HAP-1 (cell line): Measurements from ENCODE around the gene CHCHD6.
"Not testable (repeated sequence)": the region's sequence is repeated elsewhere in the genome, so short reads cannot be mapped to it uniquely, and the experiment has no call there.

ENCODE experiments used
- DNase-seq, 2 experiments: peaks; one replicate each; pipeline ENCODE4 v3.0.0-alpha.2; 2016 to 2020; ENCODE audit warnings: low spot score in 2 of 2
- H3K27me3 ChIP-seq: fragments of 250-450 bp; sonication (Bioruptor Pico); 2 replicates; pipeline ENCODE4 v1.5.1; 2020; ENCODE audit warnings: low read depth, mild to moderate bottlenecking, moderate library complexity
- H3K36me3 ChIP-seq: fragments of 250-450 bp; sonication (Bioruptor Pico); replicated peaks from 2 replicates; pipeline ENCODE4 v1.5.1; 2020; ENCODE audit warnings: mild to moderate bottlenecking
- H3K4me1 ChIP-seq: fragments of 250-450 bp; sonication (Bioruptor Pico); 2 replicates; pipeline ENCODE4 v1.5.1; 2020; ENCODE audit warnings: mild to moderate bottlenecking
- H3K4me3 ChIP-seq: fragments of 250-450 bp; sonication (Bioruptor Pico); 2 replicates; pipeline ENCODE4 v1.5.1; 2020; ENCODE audit warnings: mild to moderate bottlenecking, moderate library complexity
- H3K9me3 ChIP-seq: fragments of 250-450 bp; sonication (Bioruptor Pico); 2 replicates; pipeline ENCODE4 v1.5.1; 2020; ENCODE audit warnings: mild to moderate bottlenecking, moderate library complexity
- in situ Hi-C: fragments of 300-500 bp; cut with MboI; formaldehyde crosslinking; loops from 3 replicates; pipeline ENCODE4 v1.14.3; 2020; ENCODE audit warnings: low sequenced_read_pairs, inconsistent platforms, mixed read lengths

Gene CHCHD6

DNA sequence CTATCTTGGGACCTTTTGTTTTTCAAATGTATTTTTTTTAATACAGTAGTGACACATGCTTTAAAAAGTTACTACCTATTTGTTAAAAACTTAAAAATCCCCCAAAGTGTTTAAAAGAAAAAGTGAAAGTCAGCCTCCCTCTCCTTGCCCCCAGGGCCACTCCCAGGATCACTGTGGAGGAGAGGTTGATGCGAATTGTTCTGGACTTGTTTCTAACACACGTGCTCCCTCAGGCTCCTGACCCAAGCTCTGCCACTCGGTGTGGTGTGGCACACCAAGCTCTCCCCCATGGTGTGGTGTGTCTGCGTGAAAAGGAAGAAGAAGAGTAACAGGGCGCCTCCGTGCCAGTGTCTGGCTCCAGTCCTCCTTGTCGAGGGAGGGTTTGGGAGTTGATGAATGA lies 93.5 kb downstream of the CHCHD6 start:
- H3K4me1 ChIP-seq = no peaks in the 10 kb centered on the region
- DNase-seq = no peak
- in situ Hi-C loops = no loop called here
- H3K9me3 ChIP-seq = no peaks in the 10 kb centered on the region; the same call in 1 of the 2 replicates
- no peak overlapping the region for H3K4me3 ChIP-seq
- H3K36me3 ChIP-seq = no peaks in the 10 kb centered on the region
- H3K27me3 ChIP-seq = no peaks in the 10 kb centered on the region

DNA sequence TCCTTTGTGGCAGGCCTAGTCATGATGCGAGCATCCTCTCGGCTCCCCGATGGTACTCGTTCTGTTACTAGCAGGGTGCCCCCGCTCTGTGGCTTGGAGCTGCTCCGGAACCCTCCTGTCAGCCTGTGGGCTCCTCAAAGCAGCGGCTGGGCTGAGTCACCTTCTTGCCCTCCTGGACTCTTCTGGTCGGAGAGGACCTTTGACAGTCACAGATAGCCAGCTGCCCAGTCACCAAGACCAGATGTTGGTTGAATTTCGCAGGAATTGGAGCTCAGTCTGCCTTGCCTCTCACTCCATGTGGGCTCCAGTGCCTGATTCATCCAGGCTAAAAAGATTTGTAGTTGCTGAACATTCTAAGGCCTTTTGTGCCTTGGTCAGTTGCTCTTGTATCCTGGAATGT lies 94.5 kb downstream of the CHCHD6 start:
- no peaks in the 10 kb centered on the region for H3K27me3 ChIP-seq
- no peak for DNase-seq
- no peaks in the 10 kb centered on the region for H3K4me1 ChIP-seq
- no peaks in the 10 kb centered on the region for H3K36me3 ChIP-seq
- in situ Hi-C loops = no loop called here
- H3K9me3 ChIP-seq = no peaks in the 10 kb centered on the region; the same call in 1 of the 2 replicates
- no peak overlapping the region for H3K4me3 ChIP-seq

DNA sequence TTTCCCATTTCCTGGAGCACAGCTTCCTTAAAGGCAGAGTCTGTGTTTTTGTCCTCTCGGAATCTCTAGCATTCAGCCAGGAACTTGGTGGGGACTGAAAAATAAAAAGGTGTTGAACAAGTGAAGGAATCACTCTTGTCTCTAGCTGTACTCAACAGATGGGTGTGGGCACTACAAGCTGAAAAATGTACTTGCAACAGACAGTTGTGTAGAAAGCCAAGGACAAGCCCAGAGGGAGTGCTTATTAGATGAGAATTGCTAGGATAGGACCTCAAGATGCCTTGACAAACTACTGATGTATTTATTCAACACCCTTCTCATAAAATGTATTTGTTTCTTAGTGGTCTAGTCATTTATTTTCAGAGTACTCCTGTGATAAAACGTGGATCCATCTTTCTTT lies 95.1 kb downstream of the CHCHD6 start:
- H3K4me3 ChIP-seq = no peak overlapping the region
- H3K4me1 ChIP-seq = no peaks in the 10 kb centered on the region
- no peak for DNase-seq
- H3K9me3 ChIP-seq = no peaks in the 10 kb centered on the region; the same call in 1 of the 2 replicates
- H3K27me3 ChIP-seq = no peaks in the 10 kb centered on the region
- in situ Hi-C loops = no loop called here
- no peaks in the 10 kb centered on the region for H3K36me3 ChIP-seq

DNA sequence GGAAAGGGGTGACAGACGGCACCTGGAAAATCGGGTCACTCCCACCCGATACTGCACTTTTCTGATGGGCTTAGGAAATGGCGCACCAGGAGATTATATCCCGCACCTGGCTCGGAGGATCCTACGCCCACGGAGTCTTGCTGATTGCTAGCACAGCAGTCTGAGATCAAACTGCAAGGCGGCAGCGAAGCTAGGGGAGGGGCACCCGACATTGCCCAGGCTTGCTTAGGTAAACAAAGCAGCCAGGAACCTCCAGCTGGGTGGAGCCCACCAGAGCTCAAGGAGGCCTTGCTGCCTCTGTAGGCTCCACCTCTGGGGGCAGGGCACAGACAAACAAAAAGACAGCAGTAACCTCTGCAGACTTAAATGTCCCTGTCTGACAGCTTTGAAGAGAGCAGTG lies 97.3 kb downstream of the CHCHD6 start:
- in situ Hi-C loops, H3K27me3 ChIP-seq, H3K4me3 ChIP-seq, H3K9me3 ChIP-seq, H3K36me3 ChIP-seq, DNase-seq, H3K4me1 ChIP-seq: not testable (repeated sequence)

DNA sequence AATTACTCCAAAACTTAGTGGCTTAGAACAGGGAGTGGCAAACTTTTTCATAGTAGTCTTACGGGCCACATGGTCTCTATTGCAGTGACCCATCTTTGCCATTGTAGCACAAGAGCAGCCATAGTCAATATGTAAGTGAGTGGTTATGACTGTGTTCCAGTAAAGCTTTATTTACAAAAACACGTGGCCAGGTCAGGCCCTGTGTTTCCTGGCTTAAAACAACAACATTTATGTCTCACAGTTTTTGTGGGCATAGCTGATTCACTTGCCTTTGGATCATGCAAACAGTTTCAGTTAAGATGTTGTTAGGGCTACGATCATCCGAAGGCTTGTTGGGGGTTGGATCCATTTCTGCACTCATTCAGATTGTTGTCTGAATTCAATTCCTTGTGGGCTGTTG lies 103.8 kb downstream of the CHCHD6 start:
- Histone ChIP-seq H3K4me3 (no peak overlapping the region), H3K4me1 (no peaks in the 10 kb centered on the region), H3K9me3 (no peaks in the 10 kb centered on the region), H3K36me3 (no peaks in the 10 kb centered on the region), H3K27me3 (no peaks in the 10 kb centered on the region)
- in situ Hi-C loops = no loop called here
- no peak for DNase-seq

DNA sequence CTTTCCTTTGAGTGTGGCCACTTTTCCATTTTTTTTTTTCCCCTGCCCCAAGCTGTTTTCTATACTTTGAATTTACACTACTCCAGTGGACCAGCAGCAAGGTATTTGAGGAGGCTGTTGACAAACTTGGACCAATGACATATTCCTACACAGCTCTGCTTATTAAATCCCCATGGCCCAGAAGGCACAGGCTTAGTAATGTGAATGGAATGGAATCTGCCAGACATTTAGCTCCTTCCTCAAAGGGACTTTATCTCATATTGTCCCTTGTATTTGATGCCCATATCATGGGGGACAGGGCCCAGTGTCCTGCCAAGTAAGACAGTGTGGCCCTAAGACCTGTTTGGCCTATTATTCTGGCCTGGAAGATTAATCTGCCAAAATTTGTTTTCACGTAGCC lies 107.5 kb downstream of the CHCHD6 start:
- H3K4me1 ChIP-seq = no peaks in the 10 kb centered on the region
- H3K9me3 ChIP-seq = no peaks in the 10 kb centered on the region
- H3K36me3 ChIP-seq = no peaks in the 10 kb centered on the region
- DNase-seq = no peak
- in situ Hi-C loops = no loop called here
- no peak overlapping the region for H3K4me3 ChIP-seq
- no peaks in the 10 kb centered on the region for H3K27me3 ChIP-seq

DNA sequence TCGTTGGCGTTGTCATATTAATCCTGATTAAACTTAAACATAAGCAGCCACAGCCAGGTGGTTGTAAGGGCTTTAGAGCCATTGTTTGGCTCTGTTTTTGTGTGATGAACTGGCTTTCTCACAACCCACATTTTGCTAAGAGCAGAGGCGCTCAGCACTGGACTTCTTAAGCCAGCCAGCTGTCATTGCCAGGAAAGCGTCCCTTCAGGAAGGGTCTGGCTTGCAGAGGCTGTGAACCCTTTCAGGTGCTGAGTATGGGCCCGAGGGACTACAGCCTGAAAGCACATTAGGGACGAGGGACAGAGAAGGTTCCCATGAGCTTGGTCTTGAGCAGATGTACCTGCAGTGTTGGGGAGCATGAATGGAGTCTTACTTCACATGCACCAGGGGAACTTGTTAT lies 112.3 kb downstream of the CHCHD6 start:
- Histone ChIP-seq H3K9me3 (no peaks in the 10 kb centered on the region), H3K36me3 (no peaks in the 10 kb centered on the region), H3K27me3 (no peaks in the 10 kb centered on the region), H3K4me1 (no peaks in the 10 kb centered on the region), H3K4me3 (no peak overlapping the region)
- no peak for DNase-seq
- in situ Hi-C loops = no loop called here

DNA sequence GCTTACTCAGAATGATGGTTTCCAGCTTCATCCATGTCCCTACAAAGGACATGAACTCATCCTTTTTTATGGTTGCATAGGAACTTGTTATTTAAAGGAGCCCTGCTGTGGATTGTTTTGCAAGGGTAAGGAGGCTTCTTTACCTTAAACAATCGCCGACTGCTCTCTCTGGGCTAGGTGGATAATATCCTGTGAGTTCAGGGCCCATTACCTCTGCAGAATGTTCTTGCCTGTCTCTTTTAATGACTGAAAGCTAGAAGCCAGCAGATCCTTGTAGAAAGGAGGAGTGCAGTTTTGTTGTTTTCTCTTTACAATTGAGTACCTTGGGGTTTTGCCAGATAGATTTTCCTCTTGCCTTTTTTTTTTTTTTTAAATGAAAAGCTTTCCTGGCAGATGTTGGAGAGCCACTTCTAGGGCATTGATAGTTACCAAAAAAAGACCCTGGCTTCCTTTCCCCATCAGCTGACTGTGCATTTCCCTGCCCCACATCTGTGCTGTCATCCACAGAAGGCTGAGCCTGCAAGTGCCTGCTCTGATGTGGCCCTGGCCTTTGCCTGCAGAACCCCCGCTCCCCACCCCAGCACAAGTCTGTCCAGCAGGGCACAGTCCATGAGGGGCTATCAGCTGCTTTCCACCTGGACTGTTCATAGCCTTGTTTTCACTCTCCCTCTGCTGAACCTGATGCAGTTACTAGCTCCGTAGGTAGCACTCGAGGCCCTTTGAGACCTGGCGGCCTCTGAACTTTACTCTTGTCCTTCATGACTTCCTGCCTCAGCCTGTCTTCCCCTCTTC lies 113.1 kb downstream of the CHCHD6 start:
- no peaks in the 10 kb centered on the region for H3K9me3 ChIP-seq
- no peaks in the 10 kb centered on the region for H3K27me3 ChIP-seq
- DNase-seq = no peak
- H3K4me1 ChIP-seq = no peaks in the 10 kb centered on the region
- H3K4me3 ChIP-seq = no peak overlapping the region
- no peaks in the 10 kb centered on the region for H3K36me3 ChIP-seq
- in situ Hi-C loops = no loop called here

DNA sequence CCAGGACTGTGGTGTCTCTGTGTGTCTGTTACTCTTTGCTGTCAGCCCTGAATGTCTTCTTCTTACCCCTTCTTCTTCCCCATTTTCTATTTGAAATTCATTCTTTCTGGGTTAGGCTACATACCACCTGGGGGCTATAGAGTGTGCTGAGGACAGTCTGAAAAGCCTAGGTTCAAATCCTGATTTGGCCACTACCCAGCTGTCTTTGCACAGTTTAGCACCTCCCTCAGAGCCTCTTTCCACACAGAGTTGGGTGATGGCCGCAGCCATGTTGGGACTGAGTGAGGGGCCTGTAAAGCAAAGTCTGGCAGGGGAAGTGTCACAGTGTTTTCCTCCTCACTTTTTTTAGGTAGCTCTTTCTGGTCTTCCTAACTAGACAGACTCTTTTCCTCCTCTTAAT lies 113.7 kb downstream of the CHCHD6 start:
- Histone ChIP-seq H3K4me3 (no peak overlapping the region), H3K36me3 (no peaks in the 10 kb centered on the region), H3K4me1 (no peaks in the 10 kb centered on the region), H3K27me3 (no peaks in the 10 kb centered on the region), H3K9me3 (no peaks in the 10 kb centered on the region)
- no peak for DNase-seq
- in situ Hi-C loops = no loop called here

DNA sequence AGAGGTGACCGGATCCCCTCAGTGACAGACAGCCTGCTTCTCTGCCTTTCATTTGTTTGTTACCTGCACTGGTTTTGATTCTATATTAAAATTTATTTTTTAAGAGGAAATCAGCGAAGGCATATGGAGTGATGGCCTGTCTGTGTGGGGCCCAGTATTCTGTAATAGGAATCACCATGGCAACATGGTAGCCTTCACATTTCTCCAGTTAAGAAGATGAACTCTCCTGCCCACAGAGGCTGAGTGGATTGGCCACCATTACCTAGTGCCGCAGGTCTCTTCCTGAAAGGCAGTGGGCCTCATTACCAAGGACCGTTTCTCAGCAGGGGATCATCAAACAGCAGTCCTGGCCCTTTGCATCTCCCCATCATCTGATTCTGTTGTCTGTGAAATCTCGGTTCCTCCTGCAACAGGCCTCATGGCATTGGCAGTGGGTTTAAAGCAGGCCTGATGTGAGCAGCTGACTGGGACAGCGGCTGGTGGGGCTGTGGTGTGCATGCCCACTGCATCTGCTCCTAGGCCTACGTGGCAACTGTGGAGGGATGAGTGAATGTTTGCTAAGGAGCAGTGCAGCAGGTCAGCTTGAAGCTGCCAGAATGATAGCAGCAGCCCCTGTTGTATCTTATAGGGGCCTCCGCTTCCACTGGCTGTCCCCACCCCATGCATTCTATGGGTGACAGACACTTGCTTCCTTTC lies 114.5 kb downstream of the CHCHD6 start:
- no peaks in the 10 kb centered on the region for H3K9me3 ChIP-seq
- no peaks in the 10 kb centered on the region for H3K27me3 ChIP-seq
- H3K36me3 ChIP-seq = no peaks in the 10 kb centered on the region
- no peaks in the 10 kb centered on the region for H3K4me1 ChIP-seq
- in situ Hi-C loops = no loop called here
- no peak overlapping the region for H3K4me3 ChIP-seq
- no peak for DNase-seq

DNA sequence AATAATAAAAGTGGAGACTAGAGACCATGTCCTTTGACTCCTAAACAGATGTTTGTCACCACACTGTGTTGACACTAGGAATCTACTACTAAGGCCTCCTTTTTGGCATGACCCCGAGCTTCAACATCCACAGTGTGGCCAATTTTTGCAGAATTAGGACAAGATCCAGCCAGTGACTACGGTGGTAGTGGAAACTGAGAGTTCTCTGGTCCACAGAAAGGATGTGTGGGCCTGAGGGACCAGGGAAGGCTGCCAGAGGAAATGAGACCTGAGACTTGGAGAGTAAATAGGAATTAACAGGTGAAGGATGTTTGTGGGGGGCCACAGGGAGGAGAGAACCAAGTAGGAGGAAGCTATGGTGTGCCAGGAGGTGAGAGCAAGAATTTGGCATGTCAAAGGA lies 122.7 kb downstream of the CHCHD6 start:
- H3K27me3 ChIP-seq = no peaks in the 10 kb centered on the region
- no peak for DNase-seq
- H3K9me3 ChIP-seq = no peaks in the 10 kb centered on the region
- H3K4me1 ChIP-seq = no peaks in the 10 kb centered on the region
- H3K36me3 ChIP-seq = no peaks in the 10 kb centered on the region
- in situ Hi-C loops = no loop called here
- no peak overlapping the region for H3K4me3 ChIP-seq

DNA sequence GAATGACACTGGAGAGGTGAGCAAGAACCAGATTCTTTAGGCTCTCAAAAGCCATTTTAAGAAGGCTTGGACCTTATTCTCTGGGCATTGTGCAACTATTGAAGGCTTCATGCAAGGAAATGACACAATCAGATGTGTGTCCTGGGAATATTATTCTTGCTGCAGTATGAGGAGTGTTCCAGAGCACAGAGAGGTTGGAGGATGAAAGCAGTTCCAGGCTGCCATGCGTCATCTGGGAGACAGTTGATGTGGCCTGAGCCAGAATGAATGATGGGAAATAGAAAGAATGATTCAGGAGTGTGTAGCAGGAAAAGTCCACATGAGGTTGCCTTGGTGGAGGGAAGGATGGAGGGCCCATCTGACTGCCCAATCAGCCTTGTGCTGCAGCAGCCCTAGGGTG lies 123.1 kb downstream of the CHCHD6 start:
- Histone ChIP-seq H3K4me3 (no peak overlapping the region), H3K27me3 (no peaks in the 10 kb centered on the region), H3K9me3 (no peaks in the 10 kb centered on the region), H3K36me3 (no peaks in the 10 kb centered on the region), H3K4me1 (no peaks in the 10 kb centered on the region)
- DNase-seq = no peak
- in situ Hi-C loops = no loop called here

DNA sequence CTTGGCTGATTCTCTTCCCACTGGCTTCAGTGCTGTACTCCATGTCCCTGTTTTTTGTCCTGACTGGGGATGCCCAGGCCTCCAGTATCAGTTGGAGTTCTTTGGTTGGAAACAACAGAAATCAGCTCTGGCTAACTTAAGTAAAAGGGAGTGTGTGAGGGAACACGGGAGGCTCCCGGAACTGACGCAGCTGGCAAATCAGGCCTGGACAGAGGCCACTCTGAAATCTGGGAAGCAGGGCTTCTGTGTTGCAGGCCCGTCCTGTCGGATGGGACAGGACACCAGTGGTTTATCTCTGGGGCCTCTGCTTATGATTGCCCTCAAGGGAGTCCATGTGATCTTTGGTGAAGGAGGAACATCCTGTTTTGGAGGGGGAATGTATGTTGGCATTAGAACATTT lies 124.3 kb downstream of the CHCHD6 start:
- in situ Hi-C loops = no loop called here
- H3K9me3 ChIP-seq = no peaks in the 10 kb centered on the region
- no peaks in the 10 kb centered on the region for H3K36me3 ChIP-seq
- no peak overlapping the region for H3K4me3 ChIP-seq
- H3K4me1 ChIP-seq = no peaks in the 10 kb centered on the region
- DNase-seq = no peak
- H3K27me3 ChIP-seq = no peaks in the 10 kb centered on the region

DNA sequence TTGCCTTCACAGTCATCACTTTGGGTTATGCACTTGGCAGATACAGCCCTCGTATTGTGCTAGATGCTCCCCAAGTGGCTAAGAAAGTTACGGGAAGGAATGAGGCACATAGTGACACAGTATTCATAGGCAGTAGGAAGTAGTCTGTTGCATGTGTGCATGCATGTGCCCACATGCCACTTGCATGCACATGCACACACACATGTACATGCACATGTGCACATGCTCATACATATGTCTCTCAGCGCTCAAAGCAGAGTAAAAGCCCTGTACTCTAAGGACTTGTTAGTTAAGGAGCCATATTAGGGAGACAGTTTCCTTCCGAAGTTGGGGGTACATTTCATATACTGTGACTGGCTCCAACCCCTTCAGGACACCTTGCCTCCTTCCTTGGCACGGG lies 128.9 kb downstream of the CHCHD6 start:
- H3K27me3 ChIP-seq = no peaks in the 10 kb centered on the region
- DNase-seq = no peak
- no peaks in the 10 kb centered on the region for H3K4me1 ChIP-seq
- H3K9me3 ChIP-seq = no peaks in the 10 kb centered on the region
- no peak overlapping the region for H3K4me3 ChIP-seq
- no peaks in the 10 kb centered on the region for H3K36me3 ChIP-seq
- in situ Hi-C loops = no loop called here
